K562 (cell line): ENCODE data around the gene CBFA2T2. TPM values are rescaled to one million over a fixed set of nuclear protein-coding genes. Genes with fewer than 3 reads are reported as not detected.

Experiments
- ATAC-seq: fragments of 200-7000 bp; cut with Tn5 transposase; 3 replicates; pipeline ENCODE4 v1.9.1; 2020; ENCODE audit warnings: moderate library complexity
- BruUV-seq: library from RNA; stranded (reverse); fragments of 400-500 nt; replicated peaks from 2 replicates; lab custom pipeline; 2021; lab: Mats Ljungman, UMichigan
- CTCF ChIA-PET: fragments of 300-600 bp; formaldehyde crosslinking; extraction: SDS; loops from one replicate; lab custom pipeline; 2021; ENCODE audit warnings: low intra/inter-chr PET ratio; lab: Yijun Ruan, JAX
- POLR2A ChIA-PET: fragments of 300-600, 350-650 bp; sonication (Branson Sonifier 250); formaldehyde crosslinking; extraction: SDS; loops from one replicate; lab custom pipeline; 2021; ENCODE audit warnings: antibody characterized with exemption, inconsistent platforms; lab: Yijun Ruan, JAX
- DNase-seq, 4 experiments: peaks; one replicate each; pipeline versions ENCODE4 v3.0.0 to v3.0.0-alpha.2; 2011 to 2018; ENCODE audit warnings: low spot score in 3 of 4, mixed read lengths in 3 of 4; ENCODE audit errors: extremely low read depth in 1 of 4
- FAIRE-seq: peaks from 2 replicates; lab custom pipeline; 2011; peaks lifted over from hg19 to GRCh38; lab: Jason Lieb, UNC
- H2AFZ ChIP-seq: 2 replicates; pipeline ENCODE4 v1.6.0; 2011; ENCODE audit warnings: low read depth, low read length, control low read depth, inconsistent platforms
- H3K27ac ChIP-seq: fragments of 200-600 bp; 3 replicates; pipeline ENCODE4 v1.8.0; 2011; ENCODE audit warnings: low read depth, mild to moderate bottlenecking, control low read depth, inconsistent platforms, low read length, moderate library complexity, mixed read lengths; ENCODE audit errors: extremely low read depth
- H3K27me3 ChIP-seq, 2 experiments: fragments of 300-600 bp in 1 of 2; 2 replicates in 1 of 2; 3 replicates in 1 of 2; pipeline versions ENCODE4 v1.6.0 to v1.8.0; 2011; ENCODE audit warnings: inconsistent platforms in 2 of 2, low read length in 2 of 2, mild to moderate bottlenecking in 1 of 2, mixed read lengths in 1 of 2, moderate library complexity in 1 of 2; ENCODE audit not compliant: control insufficient read depth in 2 of 2, insufficient read depth in 2 of 2
- H3K36me3 ChIP-seq: fragments of 300-600 bp; 3 replicates; pipeline ENCODE4 v1.8.0; 2011; ENCODE audit warnings: mild to moderate bottlenecking, low read length, inconsistent platforms; ENCODE audit not compliant: control insufficient read depth, insufficient read depth
- H3K4me1 ChIP-seq, 2 experiments: fragments of 200-600 bp in 1 of 2; replicated peaks in 1 of 2; 2 replicates in 1 of 2; 3 replicates in 1 of 2; pipeline versions ENCODE4 v1.5.1 to v1.8.0; 2011; ENCODE audit warnings: inconsistent platforms in 2 of 2, low read length in 2 of 2, mild to moderate bottlenecking in 1 of 2, mixed read lengths in 1 of 2, moderate library complexity in 1 of 2; ENCODE audit not compliant: control insufficient read depth in 2 of 2, insufficient read depth in 2 of 2
- H3K4me2 ChIP-seq: 2 replicates; pipeline ENCODE4 v1.6.1; 2011; ENCODE audit warnings: low read length, control low read depth, inconsistent platforms, mixed read lengths; ENCODE audit not compliant: insufficient read depth
- H3K4me3 ChIP-seq: fragments of 200-600 bp; sonication (generic), shearing (Covaris generic); 2 replicates; pipeline ENCODE4 v1.5.1; 2016; ENCODE audit warnings: control low read depth, inconsistent platforms
- H3K79me2 ChIP-seq: fragments of 200-600 bp; 3 replicates; pipeline ENCODE4 v1.8.0; 2011; ENCODE audit warnings: low read length, inconsistent platforms; ENCODE audit not compliant: control insufficient read depth, insufficient read depth
- H3K9ac ChIP-seq, 2 experiments: 2 replicates each; pipeline versions ENCODE4 v1.6.0 to v1.6.1; 2011; ENCODE audit warnings: low read depth in 2 of 2, low read length in 2 of 2, control low read depth in 1 of 2, inconsistent platforms in 1 of 2, mild to moderate bottlenecking in 1 of 2, mixed read lengths in 1 of 2; ENCODE audit not compliant: insufficient read depth in 1 of 2
- H3K9me1 ChIP-seq: one replicate; pipeline ENCODE4 v1.6.0; 2011; ENCODE audit warnings: inconsistent platforms, mild to moderate bottlenecking, low read length, moderate library complexity; ENCODE audit not compliant: control insufficient read depth, insufficient read depth
- H3K9me3 ChIP-seq: replicated peaks from 2 replicates; pipeline ENCODE4 v1.5.1; 2011; ENCODE audit warnings: low read depth, low read length, inconsistent platforms; ENCODE audit not compliant: control insufficient read depth, insufficient read depth
- H4K20me1 ChIP-seq: replicated peaks from 2 replicates; pipeline ENCODE4 v1.6.1; 2011; ENCODE audit warnings: low read length, inconsistent platforms, mixed read lengths; ENCODE audit not compliant: control insufficient read depth, insufficient read depth
- BMI1 ChIP-seq: fragments of 150-350 bp; IDR thresholded peaks from 2 replicates; pipeline ENCODE4 v1.6.1; 2014; ENCODE audit warnings: low read length
- CREBBP ChIP-seq: IDR thresholded peaks from one replicate; pipeline ENCODE4 v1.6.1; 2012; ENCODE audit warnings: low read depth, mild to moderate bottlenecking, control low read depth, inconsistent platforms, low read length
- FOXM1 ChIP-seq, 2 experiments: fragments of 450-650 bp in 1 of 2; sonication (generic) in 1 of 2; formaldehyde crosslinking in 1 of 2; IDR thresholded peaks; 2 replicates each; pipeline versions ENCODE4 v1.6.1 to v1.9.0; 2017 to 2022; ENCODE audit warnings: low read depth in 2 of 2, mild to moderate bottlenecking in 2 of 2, missing genetic modification reagents in 1 of 2, moderate library complexity in 1 of 2
- HLTF ChIP-seq: fragments of 450-650 bp; IDR thresholded peaks from 2 replicates; pipeline ENCODE4 v1.6.1; 2016
- MITF ChIP-seq: IDR thresholded peaks from 2 replicates; pipeline ENCODE4 v1.6.1; 2014; ENCODE audit warnings: antibody characterized with exemption
- NR1H2 ChIP-seq: sonication (generic); formaldehyde crosslinking; IDR thresholded peaks from 2 replicates; pipeline ENCODE4 v1.4.0; 2020; ENCODE audit warnings: mild to moderate bottlenecking, missing genetic modification reagents
- PTBP1 ChIP-seq: fragments of 200-400 bp; formaldehyde crosslinking; IDR thresholded peaks from 2 replicates; pipeline ENCODE4 v1.6.1; 2017; ENCODE audit warnings: low read depth, low read length
- RHOXF2B ChIP-seq: fragments of 250-450 bp; sonication (Bioruptor Pico); conservative IDR thresholded peaks from 2 replicates; pipeline ENCODE4 v1.5.1; 2021
- SFPQ ChIP-seq: fragments of 200-400 bp; formaldehyde crosslinking; IDR thresholded peaks from 2 replicates; pipeline ENCODE4 v1.6.1; 2017; ENCODE audit warnings: mild to moderate bottlenecking, low read depth, low read length, moderate library complexity
- SNRNP70 ChIP-seq: fragments of 200-400 bp; formaldehyde crosslinking; optimal IDR thresholded peaks from 2 replicates; pipeline ENCODE3; 2017; ENCODE audit warnings: low read depth, low read length
- TAF15 ChIP-seq: fragments of 200-400 bp; formaldehyde crosslinking; IDR thresholded peaks from 2 replicates; pipeline ENCODE4 v1.6.1; 2017; ENCODE audit warnings: mild to moderate bottlenecking, low read depth, low read length, moderate library complexity
- ZC3H4 ChIP-seq: sonication (generic); formaldehyde crosslinking; IDR thresholded peaks from 2 replicates; pipeline ENCODE4 v1.9.0; 2021; ENCODE audit warnings: missing genetic modification reagents, borderline replicate concordance
- ZNF766 ChIP-seq: fragments of 200-800 bp; sonication (Bioruptor generic); conservative IDR thresholded peaks from 2 replicates; pipeline ENCODE4 v1.6.1; 2016; ENCODE audit warnings: missing genetic modification characterization, missing compliant biosample characterization
- WGBS: fragments of 100-300 bp; shearing (Covaris generic); methylation state at CpG from one replicate; pipeline ENCODE4 v1.1.6; 2016; ENCODE audit warnings: low coverage, mixed read lengths; ENCODE audit not compliant: insufficient coverage; ENCODE audit errors: missing lambda C conversion rate; 5-methylcytosine and 5-hydroxymethylcytosine counted together
- in situ Hi-C: fragments of 300-500 bp; cut with MboI; formaldehyde crosslinking; loops from 4 replicates; pipeline ENCODE4 v1.15.0; 2018; ENCODE audit warnings: inconsistent platforms, mixed read lengths
- intact Hi-C: fragments of 100-400 bp; cut with micrococcal nuclease; formaldehyde crosslinking; loops from 2 replicates; pipeline ENCODE4 v1.14.2; 2022
- polyA plus RNA-seq, 8 experiments: library from polyadenylated mRNA; depleted of rRNA in 4 of 8; stranded (reverse) in 5 of 8; unstranded in 3 of 8; fragments of >200 nt; fragmentation: Nextera tagmentation in 2 of 8; fragmentation: Illumina TruSeq in 1 of 8; extraction: Ambion mirVana in 2 of 8; extraction: Trizol in 1 of 8; gene quantifications; 2 replicates each; pipeline versions ENCODE4 v1.2.1 to v1.2.3, GENCODE V29; 2011 to 2014; ENCODE audit warnings: inconsistent platforms in 1 of 8, missing spikeins in 1 of 8
- total RNA-seq, 7 experiments: library from RNA; depleted of rRNA in 6 of 7; stranded (reverse); fragments of >200 nt in 6 of 7; fragmentation: Illumina TruSeq in 2 of 7; extraction: Trizol in 2 of 7; gene quantifications; 2 replicates each; pipeline versions ENCODE4 v1.2.1 to v1.2.3, GENCODE V29; 2011 to 2021; ENCODE audit warnings: low replicate concordance in 1 of 7
- TF ChIP-seq, protein P1 (sequence below): fragments of 250-450 bp; sonication (Bioruptor Pico); IDR thresholded peaks from 2 replicates; pipeline ENCODE4 v1.5.1; 2021; ENCODE audit warnings: mild to moderate bottlenecking
- TF ChIP-seq, protein P2 (sequence below): sonication (generic); formaldehyde crosslinking; IDR thresholded peaks from 2 replicates; pipeline ENCODE4 v1.8.0; 2022; ENCODE audit warnings: mild to moderate bottlenecking, missing genetic modification reagents

CBFA2T2 gene
- total and polyA plus RNA-seq, 9 of the 15 experiments (the other 6 are each of a cell fraction or from before 2014, with no cell fraction given), result 0.27 to 9.6 (median 5.8) TPM

DNA sequence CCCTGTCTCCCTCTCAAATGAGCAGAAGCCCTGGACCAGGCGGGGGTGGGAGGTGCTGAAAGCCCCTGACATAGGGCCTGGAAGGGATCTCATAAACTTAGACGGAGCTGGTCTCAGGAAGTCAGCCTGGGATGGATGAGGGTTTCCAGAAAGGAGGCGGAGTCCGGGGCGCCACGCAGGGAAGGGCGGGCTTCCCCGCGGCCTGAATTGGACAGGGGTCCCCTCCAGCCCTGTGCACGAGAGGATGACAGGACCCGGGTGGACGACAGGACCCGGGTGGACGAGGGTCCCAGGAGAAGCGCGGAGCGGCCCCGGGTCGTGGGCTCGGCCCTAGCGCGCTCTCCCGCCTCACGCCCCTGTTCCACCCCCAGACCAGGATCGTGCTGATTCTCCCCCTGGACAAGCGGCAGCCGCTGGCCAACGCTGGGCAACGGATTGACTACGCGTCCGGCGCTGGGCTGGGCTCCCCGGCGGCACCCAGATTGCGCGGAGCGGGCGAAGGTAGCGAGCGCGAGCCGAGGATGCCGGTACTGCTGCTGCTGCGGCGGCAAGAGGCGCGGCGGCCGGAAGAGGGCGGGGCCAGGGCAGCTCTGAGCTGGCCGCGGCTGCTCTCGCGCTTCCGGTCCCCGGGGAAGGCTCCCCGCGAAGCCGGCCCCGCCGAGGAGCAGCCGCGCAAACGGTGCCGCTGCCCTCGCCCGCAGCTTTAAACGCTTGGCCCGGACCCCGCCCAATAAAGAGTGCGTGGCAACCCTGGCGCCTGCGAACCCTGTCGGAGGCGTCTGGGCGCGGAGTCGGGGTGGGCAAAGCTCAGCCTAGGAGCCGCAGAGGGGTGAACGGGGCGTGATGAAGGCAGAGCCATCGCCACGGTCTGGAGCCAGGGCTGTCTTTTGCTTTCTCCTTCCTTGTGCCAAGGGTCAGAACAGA lies 173.5 kb downstream of the CBFA2T2 start:
- peak; percentile 87 for ATAC-seq
- peak; percentile 84 to 90 (median 86) for DNase-seq
- H3K4me3 ChIP-seq, result peak overlapping the region; percentile 81
- peak overlapping the region; percentile 80 to 90 for H3K9ac ChIP-seq
- in situ Hi-C loops, result no loop called here
- intact Hi-C loops, result no loop called here
- peaks cover 18% of the 10 kb centered on the region for H3K79me2 ChIP-seq
- no peaks in the 10 kb centered on the region for H3K27me3 ChIP-seq
- peak overlapping the region; percentile 81 for H2AFZ ChIP-seq
- FAIRE-seq, result peak; percentile 80
- POLR2A ChIA-PET, result interaction anchor here (0.6 to 5.4 kb wide), 12 partner anchors 8 to 1034 kb away, joined by 3 to 51 read pairs (median 4); no protein-coding TSS in a partner anchor
- peaks cover 11% of the 10 kb centered on the region; the same call in 1 of the 2 replicates for H4K20me1 ChIP-seq
- peaks cover 21 to 71% of the 10 kb centered on the region in 2 experiments; a peak in 4 of 5 replicates for H3K4me1 ChIP-seq
- peak overlapping the region; percentile 85 for H3K4me2 ChIP-seq
- H3K27ac ChIP-seq, result peak overlapping the region; percentile 82
- no TSS peak for BruUV-seq
- peaks cover 45% of the 10 kb centered on the region; the same call in 2 of the 3 replicates for H3K36me3 ChIP-seq
- no peaks in the 10 kb centered on the region for H3K9me1 ChIP-seq
- CTCF ChIA-PET, result no interaction called here
- H3K9me3 ChIP-seq, result no peaks in the 10 kb centered on the region
- WGBS, result 1% methylated on average over 69 of the region's 84 CpGs
- TF ChIP-seq HLTF (no peak), SNRNP70 (no peak), RHOXF2B (CRISPR knock-in tag) (no peak), CREBBP (no peak), SFPQ (no peak), PTBP1 (no peak), FOXM1 (IDR thresholded peaks at IDR 0.05; ENCODE audit: low read depth) (no peak), FOXM1 (CRISPR knock-in tag; IDR thresholded peaks at IDR 0.05; ENCODE audit: low read depth) (0 out of 2 replicates have a peak, but pooled peaks have one; percentile 21), MITF (no peak), BMI1 (no peak), ZC3H4 (CRISPR knock-in tag) (no peak), TAF15 (no peak), ZNF766 (CRISPR knock-in tag) (no peak), NR1H2 (CRISPR knock-in tag) (no peak)
- TF ChIP-seq, protein P1, sequence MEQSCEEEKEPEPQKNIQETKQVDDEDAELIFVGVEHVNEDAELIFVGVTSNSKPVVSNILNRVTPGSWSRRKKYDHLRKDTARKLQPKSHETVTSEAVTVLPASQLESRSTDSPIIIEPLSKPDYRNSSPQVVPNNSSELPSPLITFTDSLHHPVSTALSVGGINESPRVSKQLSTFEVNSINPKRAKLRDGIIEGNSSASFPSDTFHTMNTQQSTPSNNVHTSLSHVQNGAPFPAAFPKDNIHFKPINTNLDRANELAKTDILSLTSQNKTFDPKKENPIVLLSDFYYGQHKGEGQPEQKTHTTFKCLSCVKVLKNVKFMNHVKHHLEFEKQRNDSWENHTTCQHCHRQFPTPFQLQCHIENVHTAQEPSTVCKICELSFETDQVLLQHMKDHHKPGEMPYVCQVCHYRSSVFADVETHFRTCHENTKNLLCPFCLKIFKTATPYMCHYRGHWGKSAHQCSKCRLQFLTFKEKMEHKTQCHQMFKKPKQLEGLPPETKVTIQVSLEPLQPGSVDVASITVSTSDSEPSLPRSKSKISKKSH (CRISPR knock-in tag), result no peak
- TF ChIP-seq, protein P2, sequence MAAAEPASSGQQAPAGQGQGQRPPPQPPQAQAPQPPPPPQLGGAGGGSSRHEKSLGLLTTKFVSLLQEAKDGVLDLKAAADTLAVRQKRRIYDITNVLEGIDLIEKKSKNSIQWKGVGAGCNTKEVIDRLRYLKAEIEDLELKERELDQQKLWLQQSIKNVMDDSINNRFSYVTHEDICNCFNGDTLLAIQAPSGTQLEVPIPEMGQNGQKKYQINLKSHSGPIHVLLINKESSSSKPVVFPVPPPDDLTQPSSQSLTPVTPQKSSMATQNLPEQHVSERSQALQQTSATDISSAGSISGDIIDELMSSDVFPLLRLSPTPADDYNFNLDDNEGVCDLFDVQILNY (CRISPR knock-in tag), result no peak
